Tibial artery (tissue), 4 donors: ENCODE data around the gene AMPH.

Experiments used
- DNase-seq, 2 donors: peaks; one replicate each; pipeline ENCODE4 v3.0.0-alpha.2; 2019
- H3K27ac ChIP-seq, 2 donors: fragments of 200-600 bp; sonication (generic) in 1 of 2; 1 replicate in 1 of 2; 2 replicates in 1 of 2; pipeline ENCODE4 v1.5.1; 2018 to 2019; ENCODE audit warnings: mild to moderate bottlenecking in 1 of 2
- H3K27me3 ChIP-seq, 2 donors: fragments of 200-600 bp; sonication (generic) in 1 of 2; one replicate each; pipeline versions ENCODE4 v1.5.1 to v1.6.0; 2016 to 2019
- H3K36me3 ChIP-seq, 3 donors: fragments of 200-600 bp; sonication (generic) in 2 of 3; one replicate each; pipeline ENCODE4 v1.5.1; 2016 to 2019; ENCODE audit warnings: mild to moderate bottlenecking in 2 of 3
- H3K4me1 ChIP-seq, 4 donors: fragments of 200-600 bp; sonication (generic) in 2 of 4; 1 replicate in 3 of 4; 2 replicates in 1 of 4; pipeline ENCODE4 v1.5.1; 2016 to 2019
- H3K4me3 ChIP-seq, 2 donors: fragments of 200-600 bp; sonication (generic) in 1 of 2; 1 replicate in 1 of 2; 2 replicates in 1 of 2; pipeline ENCODE4 v1.5.1; 2018 to 2019; ENCODE audit warnings: mild to moderate bottlenecking in 2 of 2
- H3K9me3 ChIP-seq, 3 donors: fragments of 200-600 bp; sonication (generic) in 1 of 3; one replicate each; pipeline ENCODE4 v1.5.1; 2016 to 2019
- CTCF ChIP-seq, 2 experiments: fragments of 200-600 bp in 1 of 2; fragments of 450-650 bp in 1 of 2; IDR thresholded peaks; one replicate each; pipeline ENCODE4 v1.5.1; 2017 to 2019; ENCODE audit warnings: antibody characterized with exemption in 2 of 2, mild to moderate bottlenecking in 1 of 2, moderate library complexity in 1 of 2
- intact Hi-C: fragments of 100-400 bp; cut with DNase I; formaldehyde crosslinking; loops from one replicate; pipeline ENCODE4 v1.15.0; 2023; ENCODE audit warnings: low total_unique reads

The AMPH gene

GRCh38 chr7:38637957-38638356 is 6.8 kb upstream of the AMPH start:
- no peak overlapping the region for H3K27ac ChIP-seq
- no peak for TF ChIP-seq CTCF (IDR thresholded peaks at IDR 0.05)
- H3K27me3 ChIP-seq = no peaks in the 10 kb centered on the region
- H3K36me3 ChIP-seq = no peaks in the 10 kb centered on the region
- no peak for DNase-seq
- intact Hi-C loops = no loop called here
- H3K4me1 ChIP-seq = no peaks in the 10 kb centered on the region
- no peak overlapping the region for H3K4me3 ChIP-seq
- no peaks in the 10 kb centered on the region for H3K9me3 ChIP-seq

GRCh38 chr7:38632411-38632810 is 1.2 kb upstream of the AMPH start:
- no peak for DNase-seq
- no peak for TF ChIP-seq CTCF (IDR thresholded peaks at IDR 0.05)
- Histone ChIP-seq H3K4me1 (peaks cover 0 to 22% (median 12%) of the 10 kb centered on the region in 4 donors), H3K27me3 (peaks cover 0 to 8% of the 10 kb centered on the region in 2 donors), H3K36me3 (no peaks in the 10 kb centered on the region), H3K9me3 (no peaks in the 10 kb centered on the region), H3K4me3 (no peak overlapping the region), H3K27ac (no peak overlapping the region)
- intact Hi-C loops = no loop called here

- intact Hi-C loops = no loop called here
- peak overlapping the region; percentile 55 to 67 for H3K4me3 ChIP-seq
- H3K9me3 ChIP-seq = peaks cover 0 to 2% (median 0%) of the 10 kb centered on the region in 3 donors
Measured at GRCh38 chr7:38629651-38630510, 1.3 kb downstream of the AMPH start.

GRCh38 chr7:38628630-38629385 is 2.4 kb downstream of the AMPH start:
- Histone ChIP-seq H3K9me3 (peaks cover 0 to 3% (median 0%) of the 10 kb centered on the region in 3 donors), H3K27me3 (peaks cover 0 to 8% of the 10 kb centered on the region in 2 donors), H3K4me1 (peaks cover 0 to 22% (median 12%) of the 10 kb centered on the region in 4 donors), H3K27ac (no peak overlapping the region), H3K36me3 (no peaks in the 10 kb centered on the region), H3K4me3 (no peak overlapping the region)
- no peak for DNase-seq
- no peak for TF ChIP-seq CTCF (IDR thresholded peaks at IDR 0.05)
- intact Hi-C loops = no loop called here

More at GRCh38 chr7:38629651-38630510, 1.3 kb downstream of the AMPH start:
- no peak for DNase-seq
- Histone ChIP-seq H3K27me3 (peaks cover 0 to 8% of the 10 kb centered on the region in 2 donors), H3K36me3 (no peaks in the 10 kb centered on the region), H3K27ac (no peak overlapping the region), H3K4me1 (peaks cover 0 to 22% (median 12%) of the 10 kb centered on the region in 4 donors)
- TF ChIP-seq CTCF (IDR thresholded peaks at IDR 0.05) = no peak

GRCh38 chr7:38625866-38626265 is 5.3 kb downstream of the AMPH start:
- H3K4me1 ChIP-seq = peaks cover 0 to 12% (median 10%) of the 10 kb centered on the region in 4 donors
- no peak for DNase-seq
- peaks cover 0 to 3% (median 0%) of the 10 kb centered on the region in 3 donors for H3K9me3 ChIP-seq
- H3K27ac ChIP-seq = no peak overlapping the region
- no peak overlapping the region for H3K4me3 ChIP-seq
- TF ChIP-seq CTCF (IDR thresholded peaks at IDR 0.05) = no peak
- no peaks in the 10 kb centered on the region for H3K36me3 ChIP-seq
- peaks cover 0 to 6% of the 10 kb centered on the region in 2 donors for H3K27me3 ChIP-seq
- intact Hi-C loops = no loop called here
